Testis (tissue), 2 donors: Measurements from ENCODE around the gene EMC10.

ENCODE experiments used
- POLR2A ChIP-seq: fragments of 450-650 bp; IDR thresholded peaks from one replicate; pipeline ENCODE4 v1.6.1; 2017; ENCODE audit warnings: antibody characterized with exemption, mild to moderate bottlenecking, moderate library complexity
- TF ChIP-seq, protein P1 (sequence below), 3 experiments: fragments of 450-650 bp in 2 of 3; fragments of 200-600 bp in 1 of 3; sonication (generic) in 1 of 3; IDR thresholded peaks; one replicate each; pipeline ENCODE4 v1.5.1; 2016 to 2019; ENCODE audit warnings: antibody characterized with exemption in 3 of 3, mild to moderate bottlenecking in 2 of 3, moderate library complexity in 1 of 3

DNA sequence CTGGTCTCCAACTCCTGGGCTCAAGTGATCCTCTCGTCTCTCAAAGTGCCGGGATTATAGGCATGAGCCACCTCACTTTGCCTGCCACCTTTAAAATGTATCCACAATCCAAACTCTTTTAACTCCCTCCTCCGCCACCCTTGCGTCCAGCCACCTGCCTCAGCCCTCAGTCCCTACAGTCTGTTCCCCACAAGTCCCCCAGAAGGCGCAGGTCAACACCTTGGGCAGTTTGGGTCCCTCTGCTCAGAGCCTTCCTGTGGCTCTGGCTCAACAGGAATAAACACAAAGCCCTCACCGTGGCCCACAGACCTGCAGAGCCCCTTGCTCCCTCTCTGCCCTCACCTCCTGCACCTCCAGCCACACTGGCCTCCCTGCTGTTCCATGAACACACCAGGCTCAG lies 7.5 kb upstream of the EMC10 start:
- no peak for TF ChIP-seq POLR2A
- TF ChIP-seq, protein P1, sequence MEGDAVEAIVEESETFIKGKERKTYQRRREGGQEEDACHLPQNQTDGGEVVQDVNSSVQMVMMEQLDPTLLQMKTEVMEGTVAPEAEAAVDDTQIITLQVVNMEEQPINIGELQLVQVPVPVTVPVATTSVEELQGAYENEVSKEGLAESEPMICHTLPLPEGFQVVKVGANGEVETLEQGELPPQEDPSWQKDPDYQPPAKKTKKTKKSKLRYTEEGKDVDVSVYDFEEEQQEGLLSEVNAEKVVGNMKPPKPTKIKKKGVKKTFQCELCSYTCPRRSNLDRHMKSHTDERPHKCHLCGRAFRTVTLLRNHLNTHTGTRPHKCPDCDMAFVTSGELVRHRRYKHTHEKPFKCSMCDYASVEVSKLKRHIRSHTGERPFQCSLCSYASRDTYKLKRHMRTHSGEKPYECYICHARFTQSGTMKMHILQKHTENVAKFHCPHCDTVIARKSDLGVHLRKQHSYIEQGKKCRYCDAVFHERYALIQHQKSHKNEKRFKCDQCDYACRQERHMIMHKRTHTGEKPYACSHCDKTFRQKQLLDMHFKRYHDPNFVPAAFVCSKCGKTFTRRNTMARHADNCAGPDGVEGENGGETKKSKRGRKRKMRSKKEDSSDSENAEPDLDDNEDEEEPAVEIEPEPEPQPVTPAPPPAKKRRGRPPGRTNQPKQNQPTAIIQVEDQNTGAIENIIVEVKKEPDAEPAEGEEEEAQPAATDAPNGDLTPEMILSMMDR (IDR thresholded peaks at IDR 0.05), result no peak
